Measurements from ENCODE around the gene IL23R. TPM values are rescaled to one million over a fixed set of nuclear protein-coding genes. Genes with fewer than 3 reads are reported as not detected.

Gene IL23R
- total and polyA plus RNA-seq, 4 donors: 0.08 to 0.09 TPM; not detected in 2

DNA sequence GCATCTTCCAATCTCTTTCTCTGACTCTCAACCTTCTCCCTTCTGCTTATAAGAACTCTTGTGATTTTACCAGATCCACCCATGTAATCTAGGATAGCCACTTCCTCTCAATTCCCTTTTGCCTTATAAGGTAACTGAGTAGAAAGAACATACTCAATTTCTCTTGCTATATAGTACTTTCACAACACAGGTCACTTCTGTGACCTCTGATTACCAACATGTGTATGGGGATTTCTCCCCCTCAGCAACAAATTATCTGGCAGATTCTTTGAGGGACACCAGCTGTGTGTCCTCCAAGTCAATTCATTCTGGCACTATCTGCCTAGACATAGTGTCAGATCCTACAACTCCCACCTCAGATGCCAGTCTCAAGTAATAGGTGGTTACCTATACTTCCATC, 62.5 kb downstream of the IL23R start:
- Histone ChIP-seq H3K27me3 (ENCODE audit: control insufficient read depth in 4 of 4, insufficient read depth in 4 of 4, low read length in 3 of 4) (no peaks in the 10 kb centered on the region), H3K27ac (ENCODE audit: low read depth in 1 of 2, low read length in 2 of 2) (no peak overlapping the region)

GRCh38 chr1:67230539-67230938, 64.3 kb downstream of the IL23R start:
- Histone ChIP-seq H3K4me1 (ENCODE audit: control insufficient read depth in 4 of 4, insufficient read depth in 4 of 4, low read length in 3 of 4) (no peaks in the 10 kb centered on the region), H3K27ac (ENCODE audit: low read depth in 1 of 2, low read length in 2 of 2) (no peak overlapping the region), H3K27me3 (ENCODE audit: control insufficient read depth in 4 of 4, insufficient read depth in 4 of 4, low read length in 3 of 4) (no peaks in the 10 kb centered on the region), H3K4me3 (ENCODE audit: low read depth in 1 of 3, low read length in 3 of 3) (no peak overlapping the region), H3K9ac (ENCODE audit: low read depth in 1 of 2, low read length in 2 of 2) (no peak overlapping the region), H3K36me3 (ENCODE audit: control insufficient read depth in 4 of 4, insufficient read depth in 3 of 4, low read depth in 1 of 4, low read length in 3 of 4) (no peaks in the 10 kb centered on the region), H3K9me3 (ENCODE audit: control insufficient read depth in 4 of 4, low read length in 3 of 4) (no peaks in the 10 kb centered on the region)
- 88% methylated on average over 3 of the region's 3 CpGs for WGBS
- no peak for DNase-seq (ENCODE audit: low spot score)
- TF ChIP-seq GABPA (IDR thresholded peaks at IDR 0.05 in 1 of 2, conservative IDR thresholded peaks at IDR 0.05 in 1 of 2) (no peak), YY1 (IDR thresholded peaks at IDR 0.05) (no peak), FOXA2 (IDR thresholded peaks at IDR 0.05) (no peak), MAX (IDR thresholded peaks at IDR 0.05) (no peak), RXRA (IDR thresholded peaks at IDR 0.05) (no peak), SP1 (IDR thresholded peaks at IDR 0.05) (no peak), HNF4A (conservative IDR thresholded peaks at IDR 0.05) (no peak), JUND (IDR thresholded peaks at IDR 0.05) (no peak), EGR1 (IDR thresholded peaks at IDR 0.05; ENCODE audit: low read depth in 2 of 2) (no peak), RAD21 (IDR thresholded peaks at IDR 0.05) (no peak), NR2F2 (IDR thresholded peaks at IDR 0.05) (no peak), HNF4G (IDR thresholded peaks at IDR 0.05) (no peak), TAF1 (conservative IDR thresholded peaks at IDR 0.05) (no peak), FOXA1 (IDR thresholded peaks at IDR 0.05) (no peak)
- TF ChIP-seq, protein P1, sequence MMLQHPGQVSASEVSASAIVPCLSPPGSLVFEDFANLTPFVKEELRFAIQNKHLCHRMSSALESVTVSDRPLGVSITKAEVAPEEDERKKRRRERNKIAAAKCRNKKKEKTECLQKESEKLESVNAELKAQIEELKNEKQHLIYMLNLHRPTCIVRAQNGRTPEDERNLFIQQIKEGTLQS (IDR thresholded peaks at IDR 0.05): no peak
- TF ChIP-seq, protein P2, sequence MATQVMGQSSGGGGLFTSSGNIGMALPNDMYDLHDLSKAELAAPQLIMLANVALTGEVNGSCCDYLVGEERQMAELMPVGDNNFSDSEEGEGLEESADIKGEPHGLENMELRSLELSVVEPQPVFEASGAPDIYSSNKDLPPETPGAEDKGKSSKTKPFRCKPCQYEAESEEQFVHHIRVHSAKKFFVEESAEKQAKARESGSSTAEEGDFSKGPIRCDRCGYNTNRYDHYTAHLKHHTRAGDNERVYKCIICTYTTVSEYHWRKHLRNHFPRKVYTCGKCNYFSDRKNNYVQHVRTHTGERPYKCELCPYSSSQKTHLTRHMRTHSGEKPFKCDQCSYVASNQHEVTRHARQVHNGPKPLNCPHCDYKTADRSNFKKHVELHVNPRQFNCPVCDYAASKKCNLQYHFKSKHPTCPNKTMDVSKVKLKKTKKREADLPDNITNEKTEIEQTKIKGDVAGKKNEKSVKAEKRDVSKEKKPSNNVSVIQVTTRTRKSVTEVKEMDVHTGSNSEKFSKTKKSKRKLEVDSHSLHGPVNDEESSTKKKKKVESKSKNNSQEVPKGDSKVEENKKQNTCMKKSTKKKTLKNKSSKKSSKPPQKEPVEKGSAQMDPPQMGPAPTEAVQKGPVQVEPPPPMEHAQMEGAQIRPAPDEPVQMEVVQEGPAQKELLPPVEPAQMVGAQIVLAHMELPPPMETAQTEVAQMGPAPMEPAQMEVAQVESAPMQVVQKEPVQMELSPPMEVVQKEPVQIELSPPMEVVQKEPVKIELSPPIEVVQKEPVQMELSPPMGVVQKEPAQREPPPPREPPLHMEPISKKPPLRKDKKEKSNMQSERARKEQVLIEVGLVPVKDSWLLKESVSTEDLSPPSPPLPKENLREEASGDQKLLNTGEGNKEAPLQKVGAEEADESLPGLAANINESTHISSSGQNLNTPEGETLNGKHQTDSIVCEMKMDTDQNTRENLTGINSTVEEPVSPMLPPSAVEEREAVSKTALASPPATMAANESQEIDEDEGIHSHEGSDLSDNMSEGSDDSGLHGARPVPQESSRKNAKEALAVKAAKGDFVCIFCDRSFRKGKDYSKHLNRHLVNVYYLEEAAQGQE (IDR thresholded peaks at IDR 0.05): no peak

More for the DNA sequence above, 62.5 kb downstream of the IL23R start:
- no peak for DNase-seq (ENCODE audit: low spot score)
- H3K9ac ChIP-seq (ENCODE audit: low read depth in 1 of 2, low read length in 2 of 2): no peak overlapping the region
- no peak overlapping the region for H3K4me3 ChIP-seq (ENCODE audit: low read depth in 1 of 3, low read length in 3 of 3)
- H3K4me1 ChIP-seq (ENCODE audit: control insufficient read depth in 4 of 4, insufficient read depth in 4 of 4, low read length in 3 of 4): no peaks in the 10 kb centered on the region
- no peaks in the 10 kb centered on the region for H3K36me3 ChIP-seq (ENCODE audit: control insufficient read depth in 4 of 4, insufficient read depth in 3 of 4, low read depth in 1 of 4, low read length in 3 of 4)
- TF ChIP-seq HNF4A (conservative IDR thresholded peaks at IDR 0.05) (no peak), RXRA (IDR thresholded peaks at IDR 0.05) (no peak), NR2F2 (IDR thresholded peaks at IDR 0.05) (no peak), ZBTB33 (IDR thresholded peaks at IDR 0.05) (no peak), YY1 (IDR thresholded peaks at IDR 0.05) (no peak), TAF1 (conservative IDR thresholded peaks at IDR 0.05) (no peak), JUND (IDR thresholded peaks at IDR 0.05) (no peak), EGR1 (IDR thresholded peaks at IDR 0.05; ENCODE audit: low read depth in 2 of 2) (no peak), SP1 (IDR thresholded peaks at IDR 0.05) (no peak), FOXA1 (IDR thresholded peaks at IDR 0.05) (no peak), FOXA2 (IDR thresholded peaks at IDR 0.05) (no peak), CTCF (IDR thresholded peaks at IDR 0.05; ENCODE audit: low read depth, low read length, missing input control) (no peak)
- H3K9me3 ChIP-seq (ENCODE audit: control insufficient read depth in 4 of 4, low read length in 3 of 4): no peaks in the 10 kb centered on the region

Data from liver (tissue), 9 donors.